Measurements from ENCODE around the gene CHMP4A.
"Not testable (repeated sequence)": the region's sequence is repeated elsewhere in the genome, so short reads cannot be mapped to it uniquely, and the experiment has no call there.

DNA sequence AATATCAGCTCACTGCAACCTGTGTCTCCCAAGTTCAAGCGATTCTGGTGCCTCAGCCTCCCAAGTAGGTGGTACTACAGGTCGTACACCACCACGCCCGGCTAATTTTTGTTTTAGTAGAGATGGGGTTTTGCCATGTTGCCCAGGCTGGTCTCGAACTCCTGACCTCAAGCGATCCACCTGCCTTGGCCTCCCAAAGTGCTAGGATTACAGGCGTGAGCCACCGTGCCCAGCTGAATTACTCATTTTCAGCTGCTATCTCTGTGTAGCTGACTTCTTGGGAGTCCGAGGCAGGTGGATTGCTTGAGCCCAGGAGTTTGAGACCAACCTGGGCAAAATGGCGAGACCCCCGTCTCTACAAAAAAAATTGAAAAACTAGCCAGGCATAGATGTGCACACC, 32.1 kb upstream of the CHMP4A start:
- TF ChIP-seq, protein P1, sequence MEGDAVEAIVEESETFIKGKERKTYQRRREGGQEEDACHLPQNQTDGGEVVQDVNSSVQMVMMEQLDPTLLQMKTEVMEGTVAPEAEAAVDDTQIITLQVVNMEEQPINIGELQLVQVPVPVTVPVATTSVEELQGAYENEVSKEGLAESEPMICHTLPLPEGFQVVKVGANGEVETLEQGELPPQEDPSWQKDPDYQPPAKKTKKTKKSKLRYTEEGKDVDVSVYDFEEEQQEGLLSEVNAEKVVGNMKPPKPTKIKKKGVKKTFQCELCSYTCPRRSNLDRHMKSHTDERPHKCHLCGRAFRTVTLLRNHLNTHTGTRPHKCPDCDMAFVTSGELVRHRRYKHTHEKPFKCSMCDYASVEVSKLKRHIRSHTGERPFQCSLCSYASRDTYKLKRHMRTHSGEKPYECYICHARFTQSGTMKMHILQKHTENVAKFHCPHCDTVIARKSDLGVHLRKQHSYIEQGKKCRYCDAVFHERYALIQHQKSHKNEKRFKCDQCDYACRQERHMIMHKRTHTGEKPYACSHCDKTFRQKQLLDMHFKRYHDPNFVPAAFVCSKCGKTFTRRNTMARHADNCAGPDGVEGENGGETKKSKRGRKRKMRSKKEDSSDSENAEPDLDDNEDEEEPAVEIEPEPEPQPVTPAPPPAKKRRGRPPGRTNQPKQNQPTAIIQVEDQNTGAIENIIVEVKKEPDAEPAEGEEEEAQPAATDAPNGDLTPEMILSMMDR (IDR thresholded peaks at IDR 0.05), result not testable (repeated sequence)
- not testable (repeated sequence) for TF ChIP-seq EP300, POLR2AphosphoS5 (IDR thresholded peaks at IDR 0.05)
